H1 (cell line): ENCODE results near the gene DDX55. TPM values are rescaled to one million over a fixed set of nuclear protein-coding genes. Genes with fewer than 3 reads are reported as not detected.

Experiments used
- CTCF ChIA-PET: fragments of 300-600 bp; sonication (Branson Sonifier 250); formaldehyde crosslinking; loops from one replicate; lab custom pipeline; 2021; ENCODE audit not compliant: partially characterized antibody; lab: Charles Lee
- POLR2A ChIA-PET: fragments of 300-600 bp; sonication (Branson Sonifier 250); formaldehyde crosslinking; loops from one replicate; lab custom pipeline; 2021; ENCODE audit warnings: inconsistent platforms; ENCODE audit not compliant: partially characterized antibody; lab: Charles Lee
- DNase-seq, 2 experiments: peaks; one replicate each; pipeline versions ENCODE4 v3.0.0 to v3.0.0-alpha.2; 2010 to 2022; ENCODE audit warnings: low spot score in 2 of 2, low read depth in 1 of 2, mixed read lengths in 1 of 2
- FAIRE-seq: peaks from 2 replicates; lab custom pipeline; 2011; peaks lifted over from hg19 to GRCh38; lab: Jason Lieb, UNC
- H2AFZ ChIP-seq: 2 replicates; pipeline ENCODE4 v1.8.1; 2012; ENCODE audit warnings: low read length, inconsistent platforms
- H2AK5ac ChIP-seq: 2 replicates; pipeline ENCODE4 v1.6.1; 2013; ENCODE audit warnings: low read depth, low read length
- H2BK120ac ChIP-seq: replicated peaks from 2 replicates; pipeline ENCODE3; 2013; ENCODE audit warnings: low read depth, low read length, inconsistent platforms
- H2BK12ac ChIP-seq: 2 replicates; pipeline ENCODE4 v1.6.1; 2013; ENCODE audit warnings: low read depth, low read length
- H2BK15ac ChIP-seq: 2 replicates; pipeline ENCODE4 v1.6.1; 2013; ENCODE audit warnings: low read length
- H2BK20ac ChIP-seq: 2 replicates; pipeline ENCODE4 v1.6.1; 2013; ENCODE audit warnings: low read length
- H2BK5ac ChIP-seq: 2 replicates; pipeline ENCODE4 v1.6.1; 2013; ENCODE audit warnings: low read depth, low read length
- H3K14ac ChIP-seq: 2 replicates; pipeline ENCODE4 v1.6.1; 2013; ENCODE audit warnings: inconsistent platforms; ENCODE audit not compliant: insufficient read length
- H3K18ac ChIP-seq: 2 replicates; pipeline ENCODE4 v1.6.1; 2013; ENCODE audit warnings: low read length; ENCODE audit errors: extremely low read depth
- H3K23ac ChIP-seq: 2 replicates; pipeline ENCODE4 v1.6.1; 2013; ENCODE audit warnings: inconsistent platforms; ENCODE audit not compliant: insufficient read length
- H3K23me2 ChIP-seq: 2 replicates; pipeline ENCODE4 v1.6.1; 2013; ENCODE audit warnings: low read depth, low read length
- H3K27ac ChIP-seq: 2 replicates; pipeline ENCODE4 v1.6.1; 2011; ENCODE audit warnings: low read depth, low read length, inconsistent platforms
- H3K27me3 ChIP-seq, 4 experiments: replicated peaks in 1 of 4; 1 replicate in 1 of 4; 2 replicates in 3 of 4; pipeline versions ENCODE4 v1.6.1 to v1.8.1; 2011 to 2013; ENCODE audit warnings: low read length in 3 of 4, mild to moderate bottlenecking in 3 of 4, inconsistent platforms in 2 of 4, mixed read lengths in 2 of 4, moderate library complexity in 1 of 4; ENCODE audit not compliant: control insufficient read depth in 3 of 4, insufficient read depth in 3 of 4; ENCODE audit errors: extremely low read depth in 1 of 4
- H3K36me3 ChIP-seq, 4 experiments: 2 replicates each; pipeline versions ENCODE4 v1.6.1 to v1.8.1; 2011 to 2013; ENCODE audit warnings: mild to moderate bottlenecking in 4 of 4, low read length in 3 of 4, moderate library complexity in 2 of 4, control low read depth in 1 of 4, inconsistent platforms in 1 of 4; ENCODE audit not compliant: insufficient read depth in 4 of 4, control insufficient read depth in 2 of 4
- H3K4ac ChIP-seq: replicated peaks from 2 replicates; pipeline ENCODE3; 2013; ENCODE audit warnings: low read length, low read depth, mixed read lengths, inconsistent platforms; ENCODE audit not compliant: insufficient read length
- H3K4me1 ChIP-seq, 4 experiments: replicated peaks in 1 of 4; 1 replicate in 1 of 4; 2 replicates in 3 of 4; pipeline versions ENCODE4 v1.6.1 to v1.8.1; 2011 to 2013; ENCODE audit warnings: low read length in 3 of 4, inconsistent platforms in 2 of 4, mixed read lengths in 1 of 4; ENCODE audit not compliant: insufficient read depth in 4 of 4, control insufficient read depth in 3 of 4
- H3K4me2 ChIP-seq, 2 experiments: 2 replicates each; pipeline versions ENCODE4 v1.6.1 to v1.8.1; 2011 to 2013; ENCODE audit warnings: low read depth in 2 of 2, low read length in 2 of 2, control low read depth in 1 of 2, inconsistent platforms in 1 of 2, mild to moderate bottlenecking in 1 of 2; ENCODE audit not compliant: insufficient read depth in 1 of 2
- H3K4me3 ChIP-seq, 4 experiments: fragments of 200-600, 300-600 bp in 1 of 4; sonication (generic), shearing (Covaris generic), sonication (Bioruptor Twin) in 1 of 4; 2 replicates each; pipeline versions ENCODE4 v1.5.1 to v1.8.1; 2011 to 2016; ENCODE audit warnings: low read length in 4 of 4, low read depth in 3 of 4, control low read depth in 2 of 4, inconsistent platforms in 2 of 4, mild to moderate bottlenecking in 2 of 4, mixed read lengths in 1 of 4, moderate library complexity in 1 of 4; ENCODE audit not compliant: insufficient read depth in 2 of 4; ENCODE audit errors: extremely low read depth in 1 of 4
- H3K56ac ChIP-seq: replicated peaks from 2 replicates; pipeline ENCODE3; 2013; ENCODE audit warnings: low read depth, mild to moderate bottlenecking, mixed read lengths, low read length, inconsistent platforms; ENCODE audit not compliant: insufficient read length
- H3K79me1 ChIP-seq: 2 replicates; pipeline ENCODE4 v1.6.1; 2013; ENCODE audit warnings: low read depth, low read length, control low read depth
- H3K79me2 ChIP-seq, 2 experiments: 2 replicates each; pipeline versions ENCODE4 v1.6.1 to v1.8.1; 2012 to 2013; ENCODE audit warnings: low read length in 2 of 2, mild to moderate bottlenecking in 2 of 2, inconsistent platforms in 1 of 2; ENCODE audit not compliant: insufficient read depth in 2 of 2, control insufficient read depth in 1 of 2
- H3K9ac ChIP-seq, 4 experiments: replicated peaks in 1 of 4; 1 replicate in 1 of 4; 2 replicates in 3 of 4; pipeline versions ENCODE4 v1.6.1 to v1.8.1; 2011 to 2013; ENCODE audit warnings: low read depth in 3 of 4, low read length in 3 of 4, control low read depth in 2 of 4, mild to moderate bottlenecking in 2 of 4, moderate library complexity in 2 of 4, inconsistent platforms in 1 of 4; ENCODE audit errors: extremely low read depth in 1 of 4
- H3K9me3 ChIP-seq, 2 experiments: 2 replicates each; pipeline versions ENCODE4 v1.6.1 to v1.8.1; 2012 to 2013; ENCODE audit warnings: mild to moderate bottlenecking in 2 of 2, moderate library complexity in 2 of 2, control low read depth in 1 of 2, inconsistent platforms in 1 of 2, low read depth in 1 of 2, low read length in 1 of 2, mixed read lengths in 1 of 2; ENCODE audit not compliant: insufficient read depth in 2 of 2
- H4K20me1 ChIP-seq, 2 experiments: replicated peaks in 1 of 2; 2 replicates each; pipeline versions ENCODE3 to v1.8.1; 2011 to 2013; ENCODE audit warnings: inconsistent platforms in 2 of 2, low read length in 2 of 2, mild to moderate bottlenecking in 1 of 2; ENCODE audit not compliant: insufficient read depth in 2 of 2, control insufficient read depth in 1 of 2
- H4K5ac ChIP-seq: 2 replicates; pipeline ENCODE4 v1.6.1; 2013; ENCODE audit warnings: low read length, low read depth, mixed read lengths, inconsistent platforms; ENCODE audit not compliant: insufficient read length
- H4K8ac ChIP-seq: 2 replicates; pipeline ENCODE4 v1.8.0; 2013; ENCODE audit warnings: mild to moderate bottlenecking, moderate library complexity, low read length, inconsistent platforms; ENCODE audit not compliant: insufficient read depth; ENCODE audit errors: extremely low read depth
- H4K91ac ChIP-seq: replicated peaks from 2 replicates; pipeline ENCODE3; 2013; ENCODE audit warnings: low read length, mixed read lengths, inconsistent platforms; ENCODE audit not compliant: insufficient read length
- POLR2A ChIP-seq, 2 experiments: IDR thresholded peaks; 1 replicate in 1 of 2; 2 replicates in 1 of 2; pipeline ENCODE4 v1.6.1; 2011; ENCODE audit warnings: low read depth in 2 of 2, low read length in 2 of 2, mild to moderate bottlenecking in 2 of 2; ENCODE audit errors: control extremely low read depth in 1 of 2
- POU5F1 ChIP-seq: IDR thresholded peaks from 2 replicates; pipeline ENCODE4 v1.6.1; 2011; ENCODE audit warnings: low read depth, mild to moderate bottlenecking, low read length, moderate library complexity
- SP1 ChIP-seq: IDR thresholded peaks from 2 replicates; pipeline ENCODE4 v1.6.1; 2011; ENCODE audit warnings: low read depth, low read length
- TEAD4 ChIP-seq: IDR thresholded peaks from 2 replicates; pipeline ENCODE4 v1.6.1; 2012; ENCODE audit warnings: low read depth, low read length, inconsistent platforms, mixed read lengths
- WGBS, 2 experiments: shearing (Covaris generic) in 1 of 2; methylation state at CpG; one replicate each; pipeline versions ENCODE4 v1.1.6 to v1.1.7; 2013 to 2015; ENCODE audit warnings: low lambda C conversion rate in 2 of 2, mixed read lengths in 2 of 2, inconsistent platforms in 1 of 2, low coverage in 1 of 2, missing lambda C conversion rate in 1 of 2; ENCODE audit not compliant: insufficient replicate concordance in 2 of 2, insufficient coverage in 1 of 2, insufficient read length in 1 of 2; ENCODE audit errors: extremely low coverage in 1 of 2, missing lambda C conversion rate in 1 of 2; 5-methylcytosine and 5-hydroxymethylcytosine counted together
- polyA plus RNA-seq, 7 experiments: library from polyadenylated mRNA; depleted of rRNA in 3 of 7; stranded (reverse) in 5 of 7; unstranded in 2 of 7; fragments of >200 nt in 5 of 7; fragments of 200-250 nt in 2 of 7; gene quantifications; 1 replicate in 5 of 7; 2 replicates in 1 of 7; 4 replicates in 1 of 7; pipeline versions ENCODE4 v1.2.1 to v1.2.3, GENCODE V29; 2011 to 2013; ENCODE audit warnings: missing spikeins in 2 of 7, mixed read lengths in 2 of 7
- total RNA-seq: library from RNA; stranded (reverse); fragmentation: NEBNext Ultra II Directional; extraction: Animal tissue kit (Norgen Biotek cat#: 25700); gene quantifications from 2 replicates; pipeline ENCODE4 v1.2.1, GENCODE V29; 2021

DDX55 gene
- total and polyA plus RNA-seq, 2 of the 8 experiments (the other 6 are each of a cell fraction or from before 2014, with no cell fraction given), result 25.8 to 37.7 TPM

GRCh38 chr12:123598522-123598921, 3.4 kb upstream of the DDX55 start:
- Histone ChIP-seq H3K79me2 (peaks cover 15 to 21% of the 10 kb centered on the region in 2 experiments), H3K36me3 (peaks cover 6 to 35% (median 16%) of the 10 kb centered on the region in 4 experiments; a peak in 6 of 8 replicates), H3K56ac (no peak overlapping the region), H3K4ac (no peak overlapping the region), H2AFZ (no peak overlapping the region), H2BK15ac (no peak overlapping the region), H2AK5ac (no peak overlapping the region), H3K18ac (no peak overlapping the region), H2BK20ac (no peak overlapping the region), H3K4me1 (peaks cover 0 to 1% (median 0%) of the 10 kb centered on the region in 4 experiments; a peak in 2 of 7 replicates), H4K20me1 (peaks cover 2% of the 10 kb centered on the region in 2 experiments), H2BK5ac (no peak overlapping the region), H4K91ac (no peak overlapping the region), H3K4me3 (no peak overlapping the region), H3K9ac (no peak overlapping the region), H3K23ac (no peak overlapping the region), H3K9me3 (no peaks in the 10 kb centered on the region), H3K27me3 (no peaks in the 10 kb centered on the region), H3K14ac (no peak overlapping the region), H3K23me2 (peaks cover 11% of the 10 kb centered on the region), H4K8ac (no peak overlapping the region), H3K4me2 (no peak overlapping the region), H4K5ac (no peak overlapping the region), H2BK120ac (no peak overlapping the region), H3K79me1 (no peaks in the 10 kb centered on the region; the same call in 1 of the 2 replicates), H2BK12ac (no peak overlapping the region), H3K27ac (no peak overlapping the region)
- TF ChIP-seq SP1 (no peak), POU5F1 (no peak), POLR2A (IDR thresholded peaks at IDR 0.05; ENCODE audit: control extremely low read depth in 1 of 2, low read depth in 2 of 2, low read length in 2 of 2) (no peak), TEAD4 (no peak)
- DNase-seq (no peak), FAIRE-seq (no peak)
- CTCF ChIA-PET, result interaction anchor here (1.0 kb wide), 2 partner anchors 20 to 68 kb away, joined by 3 read pairs; no protein-coding TSS in a partner anchor
- POLR2A ChIA-PET, result interaction anchor here (1.4 kb wide), 1 partner anchor 66 kb away, joined by 4 read pairs; no protein-coding TSS in a partner anchor
- WGBS, 2 experiments, result 93% methylated on average over 3 of the region's 3 CpGs; no CpG with 5 or more reads in 1 of the 2 experiments
